HepG2 (cell line): Measurements from ENCODE around the gene ISOC2. TPM values are rescaled to one million over a fixed set of nuclear protein-coding genes. Genes with fewer than 3 reads are reported as not detected.

Experiments used
- ATAC-seq: fragments of 200-7000 bp; cut with Tn5 transposase; 3 replicates; pipeline ENCODE4 v1.9.1; 2020; ENCODE audit warnings: mild to moderate bottlenecking, moderate library complexity
- BruUV-seq: library from RNA; stranded (reverse); fragments of 400-500 nt; replicated peaks from 2 replicates; lab custom pipeline; 2021; lab: Mats Ljungman, UMichigan
- CTCF ChIA-PET: fragments of 300-600 bp; formaldehyde crosslinking; extraction: SDS; loops from one replicate; lab custom pipeline; 2021; ENCODE audit warnings: low total read pairs, inconsistent platforms, low intra/inter-chr PET ratio; lab: Yijun Ruan, JAX
- POLR2A ChIA-PET: fragments of 350-600 bp; sonication (Branson Sonifier 250); formaldehyde crosslinking; loops from one replicate; lab custom pipeline; 2020; ENCODE audit warnings: antibody characterized with exemption, inconsistent platforms; lab: Yijun Ruan, JAX
- DNase-seq: peaks from one replicate; pipeline ENCODE4 v3.0.0-alpha.2; 2015; ENCODE audit warnings: low spot score
- FAIRE-seq: peaks from 3 replicates; lab custom pipeline; 2011; peaks lifted over from hg19 to GRCh38; lab: Jason Lieb, UNC
- H2AFZ ChIP-seq: one replicate; pipeline ENCODE4 v1.6.1; 2011; ENCODE audit warnings: low read length, inconsistent platforms
- H3K27ac ChIP-seq: fragments of 300-600 bp; 3 replicates; pipeline ENCODE4 v1.8.0; 2011; ENCODE audit warnings: mixed run types, mild to moderate bottlenecking, mixed read lengths, low read length, inconsistent platforms; ENCODE audit not compliant: insufficient read depth; ENCODE audit errors: extremely low read length
- H3K27me3 ChIP-seq, 2 experiments: fragments of 200-600 bp in 1 of 2; 2 replicates in 1 of 2; 3 replicates in 1 of 2; pipeline versions ENCODE4 v1.6.0 to v1.8.0; 2011; ENCODE audit warnings: low read length in 2 of 2, mild to moderate bottlenecking in 2 of 2, moderate library complexity in 2 of 2, inconsistent platforms in 1 of 2; ENCODE audit not compliant: insufficient read depth in 2 of 2, control insufficient read depth in 1 of 2
- H3K36me3 ChIP-seq, 2 experiments: fragments of 200-600 bp in 1 of 2; replicated peaks in 1 of 2; 2 replicates in 1 of 2; 3 replicates in 1 of 2; pipeline versions ENCODE4 v1.5.1 to v1.8.0; 2011; ENCODE audit warnings: low read length in 2 of 2, inconsistent platforms in 1 of 2; ENCODE audit not compliant: insufficient read depth in 2 of 2, control insufficient read depth in 1 of 2
- H3K4me1 ChIP-seq: 2 replicates; pipeline ENCODE4 v1.5.1; 2012; ENCODE audit warnings: low read length, inconsistent platforms; ENCODE audit not compliant: insufficient read depth
- H3K4me2 ChIP-seq: 2 replicates; pipeline ENCODE4 v1.6.0; 2011; ENCODE audit warnings: low read depth, low read length, inconsistent platforms
- H3K4me3 ChIP-seq, 3 experiments: fragments of 200-600 bp in 1 of 3; sonication (generic), shearing (Covaris generic) in 1 of 3; replicated peaks in 1 of 3; 2 replicates each; pipeline ENCODE4 v1.5.1; 2011 to 2016; ENCODE audit warnings: low read length in 3 of 3, inconsistent platforms in 2 of 3, low read depth in 2 of 3, mild to moderate bottlenecking in 2 of 3, control low read depth in 1 of 3, mixed read lengths in 1 of 3; ENCODE audit not compliant: insufficient read depth in 1 of 3
- H3K79me2 ChIP-seq: one replicate; pipeline ENCODE4 v1.6.1; 2011; ENCODE audit warnings: low read length, inconsistent platforms; ENCODE audit not compliant: insufficient read depth
- H3K9ac ChIP-seq: 2 replicates; pipeline ENCODE4 v1.6.0; 2011; ENCODE audit warnings: mild to moderate bottlenecking, low read depth, low read length, inconsistent platforms; ENCODE audit not compliant: insufficient read depth
- H3K9me3 ChIP-seq: 2 replicates; pipeline ENCODE4 v1.5.1; 2012; ENCODE audit warnings: mild to moderate bottlenecking, low read length
- H4K20me1 ChIP-seq: 2 replicates; pipeline ENCODE4 v1.6.0; 2011; ENCODE audit warnings: inconsistent platforms, mild to moderate bottlenecking, low read length, moderate library complexity; ENCODE audit not compliant: insufficient read depth
- ARNTL ChIP-seq: sonication (generic); formaldehyde crosslinking; IDR thresholded peaks from 2 replicates; pipeline ENCODE4 v1.4.0; 2020; ENCODE audit warnings: mild to moderate bottlenecking, missing genetic modification reagents
- CHD4 ChIP-seq: fragments of 200-600 bp; sonication (generic); IDR thresholded peaks from 2 replicates; pipeline ENCODE4 v1.7.0; 2017; ENCODE audit warnings: mild to moderate bottlenecking, low read length, borderline replicate concordance
- DMAP1 ChIP-seq: IDR thresholded peaks from 2 replicates; pipeline ENCODE4 v1.6.1; 2016
- DR1 ChIP-seq: sonication (generic); formaldehyde crosslinking; IDR thresholded peaks from 2 replicates; pipeline ENCODE4 v1.8.0; 2021; ENCODE audit warnings: mild to moderate bottlenecking, missing genetic modification reagents, inconsistent platforms
- FOXC1 ChIP-seq: sonication (generic); formaldehyde crosslinking; IDR thresholded peaks from 2 replicates; pipeline ENCODE4 v1.8.0; 2022; ENCODE audit warnings: mild to moderate bottlenecking, missing genetic modification reagents, borderline replicate concordance
- NFE2 ChIP-seq: sonication (generic); formaldehyde crosslinking; IDR thresholded peaks from 2 replicates; pipeline ENCODE4 v1.4.0; 2020; ENCODE audit warnings: missing genetic modification reagents
- NR2C2 ChIP-seq: sonication (generic); formaldehyde crosslinking; IDR thresholded peaks from 2 replicates; pipeline ENCODE4 v1.4.0; 2020; ENCODE audit warnings: missing genetic modification reagents, mild to moderate bottlenecking, moderate library complexity, borderline replicate concordance
- NR2F6 ChIP-seq, 2 experiments: IDR thresholded peaks; 2 replicates each; pipeline ENCODE4 v1.6.1; 2016; ENCODE audit warnings: antibody characterized with exemption in 1 of 2, mild to moderate bottlenecking in 1 of 2
- POLR2A ChIP-seq, 2 experiments: IDR thresholded peaks; 2 replicates each; pipeline ENCODE4 v1.6.1; 2011; ENCODE audit warnings: low read depth in 2 of 2, low read length in 2 of 2, mild to moderate bottlenecking in 1 of 2, moderate library complexity in 1 of 2; ENCODE audit not compliant: insufficient read depth in 1 of 2
- SALL1 ChIP-seq: sonication (generic); formaldehyde crosslinking; IDR thresholded peaks from 2 replicates; pipeline ENCODE4 v1.8.0; 2022; ENCODE audit warnings: mild to moderate bottlenecking, missing genetic modification reagents
- SIN3B ChIP-seq: fragments of 150-350 bp; IDR thresholded peaks from 2 replicates; pipeline ENCODE4 v1.6.1; 2014; ENCODE audit warnings: low read length
- ZNF326 ChIP-seq: sonication (generic); formaldehyde crosslinking; IDR thresholded peaks from 2 replicates; pipeline ENCODE4 v1.4.0; 2020; ENCODE audit warnings: missing genetic modification reagents, borderline replicate concordance
- WGBS: methylation state at CpG from one replicate; pipeline ENCODE4 v1.1.6; 2017; ENCODE audit warnings: low lambda C conversion rate; 5-methylcytosine and 5-hydroxymethylcytosine counted together
- in situ Hi-C: cut with HindIII; loops from 2 replicates; pipeline ENCODE4 v1.10.0; 2017; ENCODE audit warnings: low pct_unique_long_range_greater_than_20kb; ENCODE audit not compliant: extremely low pct_ligation_motif_present
- intact Hi-C: fragments of 100-400 bp; cut with micrococcal nuclease; formaldehyde crosslinking; loops from one replicate; pipeline ENCODE4 v1.10.0; 2022; ENCODE audit not compliant: unreplicated experiment
- polyA plus RNA-seq, 8 experiments: library from polyadenylated mRNA; depleted of rRNA in 3 of 8; stranded (reverse) in 7 of 8; unstranded in 1 of 8; fragments of >200 nt; fragmentation: Illumina TruSeq in 4 of 8; extraction: Trizol in 4 of 8; gene quantifications; 2 replicates each; pipeline versions ENCODE4 v1.2.1 to v1.2.3, GENCODE V29; 2011 to 2016; ENCODE audit warnings: low read depth in 4 of 8, missing spikeins in 1 of 8, mixed read lengths in 1 of 8; ENCODE audit not compliant: insufficient read depth in 1 of 8
- total RNA-seq, 5 experiments: library from RNA; depleted of rRNA; stranded (reverse); fragments of >200 nt; fragmentation: Illumina TruSeq; extraction: Trizol; gene quantifications; 2 replicates each; pipeline ENCODE4 v1.2.3, GENCODE V29; 2016; ENCODE audit warnings: low read depth in 1 of 5
- TF ChIP-seq, protein P1 (sequence below), 2 experiments: sonication (generic) in 1 of 2; formaldehyde crosslinking in 1 of 2; IDR thresholded peaks; 2 replicates each; pipeline versions ENCODE4 v1.4.0 to v1.6.1; 2016 to 2020; ENCODE audit warnings: borderline replicate concordance in 1 of 2, low read depth in 1 of 2, mild to moderate bottlenecking in 1 of 2, missing genetic modification reagents in 1 of 2
- TF ChIP-seq, protein P2 (sequence below): sonication (generic); formaldehyde crosslinking; IDR thresholded peaks from 2 replicates; pipeline ENCODE4 v1.5.1; 2020; ENCODE audit warnings: mild to moderate bottlenecking, missing genetic modification reagents, moderate library complexity

ISOC2 gene
- total and polyA plus RNA-seq, 2 of the 13 experiments (the other 11 are each of a cell fraction or from before 2014, with no cell fraction given), result 76.8 to 105 TPM

DNA sequence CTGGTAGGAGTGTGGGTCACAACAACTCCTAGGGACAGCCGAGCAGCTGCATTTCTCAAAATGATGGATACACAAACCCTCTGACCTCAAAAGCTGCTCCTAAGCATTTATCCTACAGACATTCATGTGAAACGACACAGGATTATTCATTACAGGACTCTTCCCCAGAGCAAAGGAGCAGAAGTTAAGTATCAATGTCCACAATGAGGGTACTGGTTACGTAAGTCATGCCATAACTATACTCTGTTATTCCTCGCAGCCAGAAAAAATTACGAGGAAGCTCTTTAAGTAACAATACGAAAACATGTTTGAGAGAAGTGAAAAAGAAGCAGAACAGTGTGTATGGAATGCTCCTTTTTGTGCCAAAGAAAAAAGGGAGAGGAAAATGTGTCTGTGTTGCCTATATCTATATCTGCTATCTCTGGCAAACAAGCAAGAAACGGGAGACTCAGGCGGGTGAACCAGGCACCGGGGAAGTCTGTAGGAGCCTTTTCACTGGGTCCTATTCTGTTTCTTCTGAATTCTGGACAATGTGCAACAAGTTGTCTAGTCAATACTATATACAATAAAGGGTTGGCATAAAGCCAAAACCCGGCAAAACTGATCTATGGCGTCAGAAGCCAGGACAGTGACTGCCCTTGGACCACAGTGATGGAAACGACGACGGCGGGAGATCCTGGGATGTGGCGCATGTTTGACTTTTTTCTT, 1.3 kb downstream of the ISOC2 start (continued):
- TF ChIP-seq, protein P1, sequence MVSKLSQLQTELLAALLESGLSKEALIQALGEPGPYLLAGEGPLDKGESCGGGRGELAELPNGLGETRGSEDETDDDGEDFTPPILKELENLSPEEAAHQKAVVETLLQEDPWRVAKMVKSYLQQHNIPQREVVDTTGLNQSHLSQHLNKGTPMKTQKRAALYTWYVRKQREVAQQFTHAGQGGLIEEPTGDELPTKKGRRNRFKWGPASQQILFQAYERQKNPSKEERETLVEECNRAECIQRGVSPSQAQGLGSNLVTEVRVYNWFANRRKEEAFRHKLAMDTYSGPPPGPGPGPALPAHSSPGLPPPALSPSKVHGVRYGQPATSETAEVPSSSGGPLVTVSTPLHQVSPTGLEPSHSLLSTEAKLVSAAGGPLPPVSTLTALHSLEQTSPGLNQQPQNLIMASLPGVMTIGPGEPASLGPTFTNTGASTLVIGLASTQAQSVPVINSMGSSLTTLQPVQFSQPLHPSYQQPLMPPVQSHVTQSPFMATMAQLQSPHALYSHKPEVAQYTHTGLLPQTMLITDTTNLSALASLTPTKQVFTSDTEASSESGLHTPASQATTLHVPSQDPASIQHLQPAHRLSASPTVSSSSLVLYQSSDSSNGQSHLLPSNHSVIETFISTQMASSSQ (IDR thresholded peaks at IDR 0.05; ENCODE audit: low read depth), result no peak
- TF ChIP-seq, protein P1 (CRISPR knock-in tag; IDR thresholded peaks at IDR 0.05; ENCODE audit: borderline replicate concordance), result no peak
- no peak for TF ChIP-seq NFE2 (CRISPR knock-in tag)
- TF ChIP-seq CHD4, result peak; percentile 46; the same call in 1 of the 2 replicates
- no peak for TF ChIP-seq DR1 (CRISPR knock-in tag)

DNA sequence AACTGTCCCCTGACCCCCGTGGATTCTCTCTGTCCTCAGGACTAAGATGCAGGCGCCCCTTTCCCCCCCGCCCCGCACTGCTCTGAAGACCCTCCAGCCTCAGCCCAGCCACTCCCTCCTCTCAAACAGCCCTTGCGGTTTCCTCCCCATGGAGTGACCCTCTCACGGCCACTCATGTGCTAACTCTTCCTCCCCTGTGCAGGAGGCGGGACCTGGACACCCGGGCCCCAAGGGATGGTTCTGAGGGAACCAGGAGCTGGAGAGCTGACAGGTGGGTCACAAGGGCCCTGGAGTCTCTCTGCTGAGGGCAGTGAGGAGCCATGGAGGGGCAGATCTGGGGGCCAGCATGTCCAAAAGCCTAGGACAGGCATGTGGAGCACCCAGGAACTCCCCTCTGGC, 1.9 kb downstream of the ISOC2 start:
- TF ChIP-seq NR2C2 (CRISPR knock-in tag), result no peak
- no peak for TF ChIP-seq ZNF326 (CRISPR knock-in tag)
- 0 out of 2 replicates have a peak, but pooled peaks have one; percentile 22 for TF ChIP-seq ARNTL (CRISPR knock-in tag)
- TF ChIP-seq SALL1 (CRISPR knock-in tag), result peak; percentile 34; the same call in 1 of the 2 replicates
- 0 out of 2 replicates have a peak, but pooled peaks have one; percentile 17 for TF ChIP-seq NR2F6 (IDR thresholded peaks at IDR 0.05)
- no peak for TF ChIP-seq NR2F6 (CRISPR knock-in tag; IDR thresholded peaks at IDR 0.05)
- no peak for TF ChIP-seq FOXC1 (CRISPR knock-in tag)
- TF ChIP-seq DMAP1 (CRISPR knock-in tag), result peak; percentile 2; the same call in 1 of the 2 replicates
- TF ChIP-seq POLR2A (IDR thresholded peaks at IDR 0.05; ENCODE audit: insufficient read depth in 1 of 2, low read depth in 2 of 2, low read length in 2 of 2), result peak in 1 of 2 experiments; percentile 21; a peak in 1 of 4 replicates
- TF ChIP-seq SIN3B, result no peak
- TF ChIP-seq, protein P2, sequence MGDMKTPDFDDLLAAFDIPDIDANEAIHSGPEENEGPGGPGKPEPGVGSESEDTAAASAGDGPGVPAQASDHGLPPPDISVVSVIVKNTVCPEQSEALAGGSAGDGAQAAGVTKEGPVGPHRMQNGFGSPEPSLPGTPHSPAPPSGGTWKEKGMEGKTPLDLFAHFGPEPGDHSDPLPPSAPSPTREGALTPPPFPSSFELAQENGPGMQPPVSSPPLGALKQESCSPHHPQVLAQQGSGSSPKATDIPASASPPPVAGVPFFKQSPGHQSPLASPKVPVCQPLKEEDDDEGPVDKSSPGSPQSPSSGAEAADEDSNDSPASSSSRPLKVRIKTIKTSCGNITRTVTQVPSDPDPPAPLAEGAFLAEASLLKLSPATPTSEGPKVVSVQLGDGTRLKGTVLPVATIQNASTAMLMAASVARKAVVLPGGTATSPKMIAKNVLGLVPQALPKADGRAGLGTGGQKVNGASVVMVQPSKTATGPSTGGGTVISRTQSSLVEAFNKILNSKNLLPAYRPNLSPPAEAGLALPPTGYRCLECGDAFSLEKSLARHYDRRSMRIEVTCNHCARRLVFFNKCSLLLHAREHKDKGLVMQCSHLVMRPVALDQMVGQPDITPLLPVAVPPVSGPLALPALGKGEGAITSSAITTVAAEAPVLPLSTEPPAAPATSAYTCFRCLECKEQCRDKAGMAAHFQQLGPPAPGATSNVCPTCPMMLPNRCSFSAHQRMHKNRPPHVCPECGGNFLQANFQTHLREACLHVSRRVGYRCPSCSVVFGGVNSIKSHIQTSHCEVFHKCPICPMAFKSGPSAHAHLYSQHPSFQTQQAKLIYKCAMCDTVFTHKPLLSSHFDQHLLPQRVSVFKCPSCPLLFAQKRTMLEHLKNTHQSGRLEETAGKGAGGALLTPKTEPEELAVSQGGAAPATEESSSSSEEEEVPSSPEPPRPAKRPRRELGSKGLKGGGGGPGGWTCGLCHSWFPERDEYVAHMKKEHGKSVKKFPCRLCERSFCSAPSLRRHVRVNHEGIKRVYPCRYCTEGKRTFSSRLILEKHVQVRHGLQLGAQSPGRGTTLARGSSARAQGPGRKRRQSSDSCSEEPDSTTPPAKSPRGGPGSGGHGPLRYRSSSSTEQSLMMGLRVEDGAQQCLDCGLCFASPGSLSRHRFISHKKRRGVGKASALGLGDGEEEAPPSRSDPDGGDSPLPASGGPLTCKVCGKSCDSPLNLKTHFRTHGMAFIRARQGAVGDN, result peak; percentile 60
- Histone ChIP-seq H3K27me3 (no peaks in the 10 kb centered on the region), H3K79me2 (peaks cover 20% of the 10 kb centered on the region), H3K4me1 (peaks cover 46% of the 10 kb centered on the region), H4K20me1 (no peaks in the 10 kb centered on the region; the same call in 1 of the 2 replicates), H2AFZ (no peak overlapping the region), H3K9ac (peak overlapping the region; percentile 63), H3K4me2 (peak overlapping the region; percentile 86), H3K4me3 (peak overlapping the region; percentile 56 to 78 (median 65)), H3K9me3 (no peaks in the 10 kb centered on the region), H3K36me3 (peaks cover 1 to 8% of the 10 kb centered on the region in 2 experiments; a peak in 4 of 5 replicates), H3K27ac (peak overlapping the region; percentile 93)
- no peak for DNase-seq
- ChIA-PET CTCF (no interaction called here), POLR2A (interaction anchor here (1.0 to 1.5 kb wide), 4 partner anchors 16 to 342 kb away, joined by 3 to 10 read pairs (median 4); partner anchors contain the start of genes PPP1R12C and ZNF628)
- WGBS, result 48% methylated on average over 7 of the region's 8 CpGs
- ATAC-seq, result no peak
- no TSS peak for BruUV-seq
- in situ Hi-C loops, result no loop called here
- peak; percentile 8 for FAIRE-seq
- intact Hi-C loops, result no loop called here
